GOT3 (cell line): ENCODE measurements around the gene ARL2BP.
"Not testable (repeated sequence)": the region's sequence is repeated elsewhere in the genome, so short reads cannot be mapped to it uniquely, and the experiment has no call there.

Experiments used
- DNase-seq: peaks from one replicate; lab custom pipeline; 2025; ENCODE audit warnings: mixed read lengths; lab: John Stamatoyannopoulos, UW

ARL2BP gene

DNA sequence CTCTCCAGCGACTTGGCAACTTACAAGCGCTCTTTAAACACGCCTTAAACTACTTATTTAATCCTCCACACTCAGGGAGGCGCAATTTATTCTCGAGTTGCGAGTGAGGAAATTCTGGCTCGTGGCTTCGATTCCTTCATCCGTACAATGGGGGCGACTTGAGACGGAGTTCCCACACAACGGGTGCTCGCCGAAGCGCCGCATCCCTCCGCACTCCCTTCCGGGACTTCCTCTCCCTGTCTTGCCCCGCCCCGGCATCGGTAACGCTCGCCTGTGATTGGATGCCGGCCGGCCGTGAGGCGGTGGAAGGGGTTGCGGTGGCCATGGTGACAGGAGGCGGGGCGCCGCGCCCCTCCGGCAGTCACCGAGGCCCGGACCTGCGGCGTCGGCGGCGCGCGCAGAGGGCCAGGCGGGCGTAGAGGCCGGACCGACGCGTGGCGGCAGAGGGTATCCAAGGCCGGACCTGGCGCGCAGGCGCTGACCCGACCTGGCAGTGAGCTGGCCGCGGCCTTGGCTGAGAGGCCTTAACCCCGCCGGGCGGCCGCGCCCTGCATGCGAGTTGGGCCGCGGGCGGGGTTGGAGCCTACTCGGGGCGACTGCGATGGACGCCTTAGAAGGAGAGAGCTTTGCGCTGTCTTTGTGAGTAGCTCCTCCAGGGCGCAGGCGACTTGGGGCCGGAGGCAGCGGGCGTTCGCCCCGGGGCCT lies at the start of gene ARL2BP:
Gene ARL2BP, plus strand, starts transcription at position 493 of the 705 bp plus-strand sequence. Its CDS starts 109 bp downstream, at position 602.
- DNase-seq, result peak; percentile 95

DNA sequence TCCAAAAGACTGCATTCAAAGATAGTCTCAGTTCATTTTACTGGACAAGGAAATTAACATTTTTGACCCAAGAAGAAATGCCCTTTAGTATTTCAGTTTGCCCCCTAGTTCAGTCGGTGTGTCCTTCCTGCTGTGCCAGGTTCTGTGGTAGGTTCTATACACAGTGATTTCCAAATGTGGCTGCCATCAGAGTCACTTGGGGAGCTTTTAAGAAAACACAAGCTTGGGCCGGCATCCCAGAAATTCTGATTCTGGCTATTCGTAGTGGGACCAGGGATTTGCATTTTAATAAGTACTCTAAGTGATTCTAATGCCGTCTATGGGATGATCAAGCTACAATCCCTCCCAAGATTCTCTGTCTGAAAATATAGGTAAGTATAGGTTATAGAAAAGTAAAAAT lies 48.8 kb upstream of the ARL2BP start:
- DNase-seq, result no peak

- no peak for DNase-seq
Observed at GRCh38 chr16:57196753-57197152, 48.3 kb upstream of the ARL2BP start.

DNA sequence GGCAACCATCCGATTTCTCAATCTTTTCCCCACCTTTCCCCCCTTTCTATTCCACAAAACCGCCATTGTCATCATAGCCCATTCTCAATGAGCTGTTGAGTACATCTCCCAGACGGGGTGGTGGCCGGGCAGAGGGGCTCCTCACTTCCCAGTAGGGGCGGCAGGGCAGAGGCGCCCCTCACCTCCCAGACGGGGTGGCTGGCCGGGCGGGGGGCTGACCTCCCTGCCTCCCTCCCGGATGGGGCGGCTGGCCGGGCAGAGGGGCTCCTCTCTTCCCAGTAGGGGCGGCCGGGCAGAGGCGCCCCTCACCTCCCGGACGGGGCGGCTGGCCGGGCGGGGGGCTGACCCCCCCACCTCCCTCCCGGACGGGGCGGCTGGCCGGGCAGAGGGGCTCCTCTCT lies 44.7 kb upstream of the ARL2BP start:
- not testable (repeated sequence) for DNase-seq

DNA sequence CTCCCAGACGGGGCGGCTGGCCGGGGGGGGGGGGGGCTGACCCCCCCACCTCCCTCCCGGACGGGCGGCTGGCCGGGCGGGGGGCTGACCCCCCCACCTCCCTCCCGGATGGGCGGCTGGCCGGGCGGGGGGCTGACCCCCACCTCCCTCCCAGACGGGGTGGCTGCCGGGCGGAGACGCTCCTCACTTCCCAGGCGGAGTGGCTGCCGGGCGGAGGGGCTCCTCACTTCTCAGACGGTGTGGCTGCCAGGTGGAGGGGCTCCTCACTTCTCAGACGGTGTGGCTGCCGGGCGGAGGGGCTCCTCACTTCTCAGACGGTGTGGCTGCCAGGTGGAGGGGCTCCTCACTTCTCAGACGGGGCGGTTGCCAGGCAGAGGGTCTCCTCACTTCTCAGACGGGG lies 44.1 kb upstream of the ARL2BP start:
- DNase-seq, result not testable (repeated sequence)

DNA sequence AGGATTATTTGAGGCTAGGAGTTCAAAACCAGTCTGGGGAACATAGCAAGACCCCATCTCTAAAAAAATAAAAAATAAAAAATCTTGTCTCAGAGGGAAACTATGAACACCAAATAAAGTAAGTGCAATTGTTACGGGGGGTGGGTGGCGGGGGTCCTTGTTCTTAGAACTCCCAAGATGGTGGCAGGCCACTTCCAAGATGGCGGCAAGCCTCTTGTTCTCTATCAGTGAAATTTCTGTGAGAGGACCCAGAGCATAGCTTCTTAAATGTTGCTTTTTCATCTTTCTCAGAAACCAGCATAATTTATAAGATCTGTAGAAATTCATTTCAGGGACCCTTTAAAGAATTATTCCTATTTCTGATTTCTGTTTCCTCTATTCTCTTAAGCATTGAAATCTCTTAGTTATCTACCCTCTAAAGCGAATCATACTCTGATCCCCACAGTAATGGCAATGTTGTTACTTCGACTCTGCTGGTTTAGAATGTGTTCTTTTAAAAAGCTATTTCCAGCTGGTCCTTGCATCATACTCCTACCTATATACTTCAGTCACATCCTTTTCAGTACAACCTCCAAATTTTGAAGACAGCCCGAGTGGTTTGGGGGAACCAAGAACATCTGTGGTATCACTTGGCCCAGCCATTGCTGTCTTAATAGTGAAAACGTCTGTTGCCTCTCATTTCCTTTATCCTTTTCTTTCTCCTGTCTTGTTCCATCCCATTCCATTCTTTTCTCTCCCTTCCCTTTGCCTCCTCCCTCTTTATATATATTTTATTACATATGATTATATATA lies 42.8 kb upstream of the ARL2BP start:
- no peak for DNase-seq

DNA sequence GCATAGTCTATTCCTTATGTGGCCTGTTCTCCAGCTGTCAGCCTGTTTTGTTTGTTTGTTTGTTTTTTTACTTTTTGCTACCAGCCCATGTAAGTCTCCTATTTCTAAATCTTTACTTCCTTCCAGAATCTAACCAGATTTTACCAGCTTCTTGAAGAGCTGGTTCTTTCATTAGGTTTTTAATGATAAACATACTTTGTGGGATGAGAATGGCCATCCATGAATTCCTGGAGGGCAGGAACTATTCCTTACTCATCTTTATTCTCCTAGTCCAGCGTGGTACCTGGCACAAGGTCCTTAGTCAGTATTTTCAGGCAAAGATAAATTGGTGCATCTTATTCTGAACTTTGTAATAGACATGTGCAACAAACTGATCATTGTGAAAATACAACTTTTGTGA lies 41.6 kb upstream of the ARL2BP start:
- no peak for DNase-seq

DNA sequence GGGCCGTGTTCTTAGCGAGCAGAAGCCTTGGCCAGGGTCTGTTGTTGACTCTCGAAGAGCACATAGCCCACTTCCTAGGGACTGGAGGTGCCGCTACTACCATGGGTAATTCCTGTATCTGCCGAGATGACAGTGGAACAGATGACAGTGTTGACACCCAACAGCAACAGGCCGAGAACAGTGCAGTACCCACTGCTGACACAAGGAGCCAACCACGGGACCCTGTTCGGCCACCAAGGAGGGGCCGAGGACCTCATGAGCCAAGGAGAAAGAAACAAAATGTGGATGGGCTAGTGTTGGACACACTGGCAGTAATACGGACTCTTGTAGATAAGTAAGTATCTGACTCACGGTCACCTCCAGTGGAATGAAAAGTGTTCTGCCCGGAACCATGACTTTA lies 40.4 kb upstream of the ARL2BP start:
- DNase-seq, result no peak

DNA sequence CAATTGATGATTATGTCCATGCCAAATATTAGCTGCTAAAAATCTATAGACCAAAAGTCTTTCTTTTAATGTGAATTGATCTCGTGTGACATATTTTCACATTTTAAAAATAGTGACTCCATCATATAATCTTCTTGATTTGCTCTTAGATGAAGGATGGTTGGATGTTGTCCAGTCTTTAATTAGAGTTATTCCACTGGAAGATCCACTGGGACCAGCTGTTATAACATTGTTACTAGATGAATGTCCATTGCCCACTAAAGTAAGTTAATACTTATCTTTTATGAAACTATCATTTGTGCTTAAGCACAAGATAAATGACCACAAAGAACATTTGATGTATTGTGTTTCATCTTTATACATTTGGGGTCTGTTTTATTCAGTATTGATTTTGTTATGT lies 36.1 kb upstream of the ARL2BP start:
- no peak for DNase-seq

- DNase-seq, result no peak
Observed at GRCh38 chr16:57209780-57210179, 35.3 kb upstream of the ARL2BP start.

- DNase-seq, result no peak
Observed at GRCh38 chr16:57213462-57213861, 31.6 kb upstream of the ARL2BP start.

GRCh38 chr16:57216968-57217367 lies 28.1 kb upstream of the ARL2BP start:
- no peak for DNase-seq

GRCh38 chr16:57223057-57223456 lies 22.0 kb upstream of the ARL2BP start:
- no peak for DNase-seq

DNA sequence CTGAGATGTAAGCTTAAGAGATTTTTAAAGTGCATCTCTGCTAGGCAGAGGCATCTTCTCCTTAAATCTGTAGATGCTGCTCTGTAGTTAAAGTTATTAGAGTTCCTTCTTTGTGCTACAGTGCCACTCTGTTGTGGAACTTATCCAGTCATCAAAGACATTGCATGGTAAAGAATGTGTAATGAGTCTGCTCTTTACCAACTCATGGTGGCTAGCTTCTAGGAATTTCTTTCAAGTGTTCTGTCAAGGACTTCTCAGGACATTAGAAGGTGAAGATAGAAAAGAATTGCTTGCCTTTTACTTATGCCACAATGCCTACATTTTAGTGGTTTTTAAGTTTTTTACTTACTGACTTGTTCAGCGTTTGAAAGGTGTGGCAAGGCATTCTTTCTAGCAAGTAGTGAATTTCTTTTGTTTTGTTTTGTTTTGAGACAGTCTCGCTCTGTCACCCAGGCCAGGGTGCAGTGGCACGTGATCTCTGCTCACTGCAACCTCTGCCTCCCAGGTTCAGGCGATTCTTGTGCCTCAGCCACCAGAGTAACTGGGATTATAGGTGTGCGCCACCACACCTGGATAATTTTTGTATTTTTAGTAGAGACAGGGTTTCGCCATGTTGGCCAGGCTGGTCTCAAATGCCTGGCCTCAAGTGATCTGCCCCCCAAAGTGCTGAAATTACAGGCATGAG lies 20.3 kb upstream of the ARL2BP start:
- no peak for DNase-seq

DNA sequence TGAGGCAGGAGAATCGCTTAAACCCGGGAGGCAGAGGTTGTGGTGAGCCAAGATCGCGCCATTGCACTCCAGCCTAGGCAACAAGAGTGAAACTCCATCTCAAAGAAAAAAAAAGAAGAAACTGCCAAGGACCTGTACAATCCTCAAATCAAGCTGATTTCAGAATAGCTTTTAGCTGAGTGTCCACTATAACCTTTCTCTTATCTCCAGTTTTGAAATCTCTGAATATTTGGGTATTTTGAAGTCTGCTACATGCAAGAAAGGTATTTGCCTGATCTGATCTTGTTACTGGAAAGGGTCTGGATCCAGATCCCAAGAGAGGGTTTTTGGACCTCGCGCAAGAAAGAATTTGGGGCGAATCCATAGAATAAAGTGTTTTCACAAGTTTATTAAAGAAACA lies 19.1 kb upstream of the ARL2BP start:
- DNase-seq, result no peak

GRCh38 chr16:57226701-57227621 lies 18.1 kb upstream of the ARL2BP start:
- no peak for DNase-seq

DNA sequence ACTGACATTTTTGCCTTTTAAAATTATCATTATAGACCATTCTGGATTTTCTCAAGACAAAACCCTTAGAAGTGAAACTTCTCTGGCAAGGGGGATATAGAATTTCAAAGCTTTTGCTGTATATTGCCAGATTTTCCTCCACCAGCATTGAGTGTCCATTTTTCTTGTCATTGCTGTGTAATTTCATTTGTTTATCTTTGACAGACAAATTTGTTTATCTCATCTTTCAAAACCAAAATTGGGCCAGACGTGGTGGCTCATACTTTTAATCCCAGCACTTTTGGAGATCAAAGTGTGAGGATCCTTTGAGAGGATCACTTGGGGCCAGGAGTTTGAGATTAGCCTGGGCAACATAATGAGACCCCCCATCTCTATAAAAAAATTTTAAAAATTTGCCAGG lies 16.0 kb upstream of the ARL2BP start:
- no peak for DNase-seq

GRCh38 chr16:57231821-57232350 lies 13.2 kb upstream of the ARL2BP start:
- no peak for DNase-seq

GRCh38 chr16:57233944-57234706 lies 10.9 kb upstream of the ARL2BP start:
- no peak for DNase-seq

- no peak for DNase-seq
Observed at GRCh38 chr16:57234707-57235092, 10.4 kb upstream of the ARL2BP start.
